Neural cell (in vitro differentiated cells): Measurements from ENCODE around the gene MACROD1. TPM values are rescaled to one million over a fixed set of nuclear protein-coding genes. Genes with fewer than 3 reads are reported as not detected.

Experiments used
- H2AFZ ChIP-seq: fragments of 200-600, 300-800 bp; sonication (generic), shearing (Covaris generic); 2 replicates; pipeline ENCODE4 v1.6.0; 2014; ENCODE audit warnings: low read depth, mild to moderate bottlenecking, antibody characterized with exemption, low read length, moderate library complexity
- H3F3A ChIP-seq: fragments of 200-600 bp; shearing (Covaris generic); 2 replicates; pipeline ENCODE4 v1.6.1; 2016; ENCODE audit warnings: mild to moderate bottlenecking, moderate library complexity, mixed read lengths, antibody characterized with exemption, low read length; ENCODE audit not compliant: insufficient read depth, poor library complexity, severe bottlenecking
- H3K27ac ChIP-seq: fragments of 200-600, 300-800 bp; sonication (generic), shearing (Covaris generic); 2 replicates; pipeline ENCODE4 v1.5.1; 2014; ENCODE audit warnings: mild to moderate bottlenecking, low read length, moderate library complexity
- H3K27me3 ChIP-seq: fragments of 300-800, 200-600 bp; sonication (generic), shearing (Covaris generic); 2 replicates; pipeline ENCODE4 v1.6.0; 2014; ENCODE audit warnings: mild to moderate bottlenecking, low read depth, low read length, moderate library complexity; ENCODE audit not compliant: insufficient read depth
- H3K36me3 ChIP-seq: fragments of 300-800, 200-600 bp; sonication (generic), shearing (Covaris generic); 2 replicates; pipeline ENCODE4 v1.5.1; 2014; ENCODE audit warnings: mild to moderate bottlenecking, antibody characterized with exemption, low read length, moderate library complexity; ENCODE audit not compliant: insufficient read depth
- H3K4me2 ChIP-seq: fragments of 300-800, 200-600 bp; sonication (generic), shearing (Covaris generic); 2 replicates; pipeline ENCODE4 v1.6.0; 2014; ENCODE audit warnings: mild to moderate bottlenecking, low read length
- H3K4me3 ChIP-seq: fragments of 300-800, 200-600 bp; sonication (generic), shearing (Covaris generic); 2 replicates; pipeline ENCODE4 v1.5.1; 2014; ENCODE audit warnings: mild to moderate bottlenecking, low read length, moderate library complexity
- H3K79me2 ChIP-seq: fragments of 200-600 bp; shearing (Covaris generic); replicated peaks from 2 replicates; pipeline ENCODE4 v1.6.0; 2014; ENCODE audit warnings: mild to moderate bottlenecking, low read length, moderate library complexity; ENCODE audit not compliant: insufficient read depth
- H3K9ac ChIP-seq: fragments of 300-800, 200-600 bp; sonication (generic), shearing (Covaris generic); 2 replicates; pipeline ENCODE4 v1.6.1; 2016; ENCODE audit warnings: mild to moderate bottlenecking, low read length, mixed read lengths
- H3K9me2 ChIP-seq: fragments of 200-600 bp; shearing (Covaris generic); 2 replicates; pipeline ENCODE4 v1.6.1; 2016; ENCODE audit warnings: mild to moderate bottlenecking, low read length, mixed read lengths; ENCODE audit not compliant: insufficient read depth
- H3K9me3 ChIP-seq: fragments of 200-600, 300-800 bp; sonication (generic), shearing (Covaris generic); 2 replicates; pipeline ENCODE4 v1.6.1; 2016; ENCODE audit warnings: mild to moderate bottlenecking, mixed run types, low read length, moderate library complexity, mixed read lengths
- H4K20me1 ChIP-seq: fragments of 200-600 bp; shearing (Covaris generic); 2 replicates; pipeline ENCODE4 v1.6.1; 2016; ENCODE audit warnings: mild to moderate bottlenecking, mixed run types; ENCODE audit not compliant: insufficient read depth
- EP300 ChIP-seq: fragments of 450-650 bp; conservative IDR thresholded peaks from 2 replicates; pipeline ENCODE4 v1.6.1; 2014; ENCODE audit warnings: antibody characterized with exemption, mild to moderate bottlenecking, moderate library complexity; ENCODE audit not compliant: poor library complexity, severe bottlenecking
- EZH2 ChIP-seq: fragments of 200-600, 300-800 bp; shearing (Covaris generic), sonication (generic); IDR thresholded peaks from 2 replicates; pipeline ENCODE4 v1.6.1; 2014; ENCODE audit warnings: antibody characterized with exemption, low read length, borderline replicate concordance, mild to moderate bottlenecking; ENCODE audit not compliant: insufficient read depth, poor library complexity, severe bottlenecking
- MXI1 ChIP-seq: fragments of 450-650 bp; conservative IDR thresholded peaks from 2 replicates; pipeline ENCODE4 v1.6.1; 2014; ENCODE audit warnings: antibody characterized with exemption, mild to moderate bottlenecking; ENCODE audit not compliant: poor library complexity, severe bottlenecking
- POLR2AphosphoS5 ChIP-seq: IDR thresholded peaks from 2 replicates; pipeline ENCODE4 v1.6.1; 2012
- RAD21 ChIP-seq: fragments of 450-650 bp; conservative IDR thresholded peaks from 2 replicates; pipeline ENCODE4 v1.6.1; 2014; ENCODE audit warnings: antibody characterized with exemption, mild to moderate bottlenecking, moderate library complexity
- SMC3 ChIP-seq: fragments of 450-650 bp; conservative IDR thresholded peaks from 2 replicates; pipeline ENCODE4 v1.6.1; 2014; ENCODE audit warnings: antibody characterized with exemption, mild to moderate bottlenecking, moderate library complexity; ENCODE audit not compliant: poor library complexity
- TAF1 ChIP-seq: IDR thresholded peaks from 2 replicates; pipeline ENCODE4 v1.6.1; 2012; ENCODE audit warnings: low read depth
- polyA plus RNA-seq: library from polyadenylated mRNA; depleted of rRNA; stranded (reverse); fragments of >200 nt; gene quantifications from 2 replicates; pipeline ENCODE4 v1.2.3, GENCODE V29; 2014
- TF ChIP-seq, protein P1 (sequence below): fragments of 450-650 bp; IDR thresholded peaks from 2 replicates; pipeline ENCODE4 v1.5.1; 2014; ENCODE audit warnings: antibody characterized with exemption, mild to moderate bottlenecking, moderate library complexity; ENCODE audit not compliant: poor library complexity, severe bottlenecking
- TF ChIP-seq, protein P2 (sequence below): IDR thresholded peaks from 2 replicates; pipeline ENCODE4 v1.6.1; 2012; ENCODE audit warnings: borderline replicate concordance

MACROD1 gene
- polyA plus RNA-seq, 1 donor from 2014 or later: 30.8 TPM

DNA sequence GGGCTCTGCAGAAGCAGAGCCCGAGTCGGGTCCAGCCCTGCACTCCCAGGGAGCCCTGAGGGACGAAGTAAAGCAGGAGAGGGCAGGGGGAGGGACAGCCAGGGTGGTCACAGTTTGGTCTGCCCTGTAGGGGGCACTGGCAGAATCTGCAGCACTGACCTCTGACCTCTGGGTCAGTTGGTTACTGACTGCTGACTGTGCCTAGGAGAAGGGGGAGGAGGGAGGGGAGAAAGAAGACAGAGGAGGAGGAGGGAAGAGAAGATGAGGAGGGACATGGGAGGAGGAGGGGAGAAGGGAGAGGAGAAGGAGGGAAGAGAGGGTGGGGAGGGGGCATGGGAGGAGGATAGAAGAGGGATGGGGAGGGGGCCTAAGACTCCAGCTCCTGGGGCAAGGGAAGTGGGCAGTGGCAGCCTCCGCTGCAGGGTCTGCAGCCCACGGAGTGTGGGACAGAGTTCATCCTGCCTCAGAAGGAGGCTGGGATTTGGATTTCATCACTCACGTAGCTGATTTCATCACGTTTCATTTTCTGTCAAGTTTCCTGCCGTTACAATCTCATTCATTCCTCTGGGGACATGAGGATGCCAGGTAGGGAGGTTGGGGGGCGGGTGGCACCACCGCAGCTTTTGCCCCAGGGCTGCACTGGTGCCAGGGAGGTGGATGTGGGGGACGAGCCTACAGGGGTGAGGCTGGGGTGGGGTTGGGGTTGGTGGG, 75.0 kb downstream of the MACROD1 start:
- Histone ChIP-seq H3K4me3 (no peak overlapping the region), H3K4me2 (no peak overlapping the region), H3K79me2 (no peaks in the 10 kb centered on the region), H3K27me3 (no peaks in the 10 kb centered on the region), H2AFZ (no peak overlapping the region), H3K9ac (no peak overlapping the region), H3F3A (no peaks in the 10 kb centered on the region), H3K9me2 (no peaks in the 10 kb centered on the region), H4K20me1 (no peaks in the 10 kb centered on the region), H3K9me3 (no peaks in the 10 kb centered on the region), H3K27ac (no peak overlapping the region), H3K36me3 (no peaks in the 10 kb centered on the region)
- TF ChIP-seq RAD21: no peak
- TF ChIP-seq, protein P1, sequence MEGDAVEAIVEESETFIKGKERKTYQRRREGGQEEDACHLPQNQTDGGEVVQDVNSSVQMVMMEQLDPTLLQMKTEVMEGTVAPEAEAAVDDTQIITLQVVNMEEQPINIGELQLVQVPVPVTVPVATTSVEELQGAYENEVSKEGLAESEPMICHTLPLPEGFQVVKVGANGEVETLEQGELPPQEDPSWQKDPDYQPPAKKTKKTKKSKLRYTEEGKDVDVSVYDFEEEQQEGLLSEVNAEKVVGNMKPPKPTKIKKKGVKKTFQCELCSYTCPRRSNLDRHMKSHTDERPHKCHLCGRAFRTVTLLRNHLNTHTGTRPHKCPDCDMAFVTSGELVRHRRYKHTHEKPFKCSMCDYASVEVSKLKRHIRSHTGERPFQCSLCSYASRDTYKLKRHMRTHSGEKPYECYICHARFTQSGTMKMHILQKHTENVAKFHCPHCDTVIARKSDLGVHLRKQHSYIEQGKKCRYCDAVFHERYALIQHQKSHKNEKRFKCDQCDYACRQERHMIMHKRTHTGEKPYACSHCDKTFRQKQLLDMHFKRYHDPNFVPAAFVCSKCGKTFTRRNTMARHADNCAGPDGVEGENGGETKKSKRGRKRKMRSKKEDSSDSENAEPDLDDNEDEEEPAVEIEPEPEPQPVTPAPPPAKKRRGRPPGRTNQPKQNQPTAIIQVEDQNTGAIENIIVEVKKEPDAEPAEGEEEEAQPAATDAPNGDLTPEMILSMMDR: peak; percentile 12

DNA sequence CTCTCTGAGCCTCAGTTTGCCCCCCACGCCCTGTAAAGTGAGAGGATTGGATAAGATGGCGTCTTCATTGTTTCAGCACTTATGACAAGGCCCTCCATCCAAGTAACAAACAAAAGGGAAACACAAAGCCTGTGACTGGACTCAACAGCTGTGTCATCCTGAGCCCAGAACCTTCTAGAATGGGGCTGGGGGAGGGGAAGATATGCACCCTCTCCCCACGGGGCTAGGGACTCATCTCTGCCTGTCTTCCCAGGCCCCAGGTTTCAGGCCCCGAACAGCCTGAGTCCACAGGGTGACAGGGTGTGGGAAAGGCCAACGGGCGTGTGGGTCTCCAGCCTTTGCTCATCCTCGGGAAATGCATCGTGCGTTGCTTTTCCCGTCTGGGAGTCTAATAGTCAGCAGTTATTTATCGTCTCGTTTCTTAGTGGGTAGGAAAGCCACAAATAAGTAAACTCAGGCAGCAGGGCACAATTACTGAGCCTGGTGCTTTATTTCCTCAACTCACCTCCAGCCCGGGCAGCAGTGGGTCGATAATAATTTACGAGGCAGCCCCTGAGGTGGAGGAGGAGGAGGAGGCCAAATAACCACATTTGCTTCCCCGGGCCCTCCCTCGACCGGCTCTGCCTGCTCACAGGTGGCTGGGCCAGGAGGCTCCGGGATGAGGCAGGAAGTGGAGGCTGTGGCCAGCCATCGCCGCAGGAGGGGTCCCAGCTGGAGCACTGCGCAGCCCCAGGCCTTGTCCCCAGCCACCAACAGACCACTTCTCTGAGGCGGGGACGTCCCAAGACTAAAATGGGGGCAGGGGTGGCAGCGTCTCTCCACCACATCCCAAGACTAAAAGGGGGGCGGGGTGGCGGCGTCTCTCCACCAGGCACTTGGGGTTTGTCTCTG, 75.8 kb downstream of the MACROD1 start:
- Histone ChIP-seq H3F3A (no peaks in the 10 kb centered on the region), H2AFZ (no peak overlapping the region), H4K20me1 (no peaks in the 10 kb centered on the region), H3K27me3 (no peaks in the 10 kb centered on the region), H3K4me2 (no peak overlapping the region), H3K79me2 (no peaks in the 10 kb centered on the region), H3K27ac (no peak overlapping the region), H3K9ac (no peak overlapping the region), H3K9me2 (no peaks in the 10 kb centered on the region), H3K9me3 (no peaks in the 10 kb centered on the region), H3K4me3 (no peak overlapping the region), H3K36me3 (no peaks in the 10 kb centered on the region)
- TF ChIP-seq EP300 (no peak), RAD21 (no peak), TAF1 (no peak), EZH2 (no peak), SMC3 (no peak), POLR2AphosphoS5 (no peak), MXI1 (no peak)
- TF ChIP-seq, protein P1: no peak
- TF ChIP-seq, protein P2, sequence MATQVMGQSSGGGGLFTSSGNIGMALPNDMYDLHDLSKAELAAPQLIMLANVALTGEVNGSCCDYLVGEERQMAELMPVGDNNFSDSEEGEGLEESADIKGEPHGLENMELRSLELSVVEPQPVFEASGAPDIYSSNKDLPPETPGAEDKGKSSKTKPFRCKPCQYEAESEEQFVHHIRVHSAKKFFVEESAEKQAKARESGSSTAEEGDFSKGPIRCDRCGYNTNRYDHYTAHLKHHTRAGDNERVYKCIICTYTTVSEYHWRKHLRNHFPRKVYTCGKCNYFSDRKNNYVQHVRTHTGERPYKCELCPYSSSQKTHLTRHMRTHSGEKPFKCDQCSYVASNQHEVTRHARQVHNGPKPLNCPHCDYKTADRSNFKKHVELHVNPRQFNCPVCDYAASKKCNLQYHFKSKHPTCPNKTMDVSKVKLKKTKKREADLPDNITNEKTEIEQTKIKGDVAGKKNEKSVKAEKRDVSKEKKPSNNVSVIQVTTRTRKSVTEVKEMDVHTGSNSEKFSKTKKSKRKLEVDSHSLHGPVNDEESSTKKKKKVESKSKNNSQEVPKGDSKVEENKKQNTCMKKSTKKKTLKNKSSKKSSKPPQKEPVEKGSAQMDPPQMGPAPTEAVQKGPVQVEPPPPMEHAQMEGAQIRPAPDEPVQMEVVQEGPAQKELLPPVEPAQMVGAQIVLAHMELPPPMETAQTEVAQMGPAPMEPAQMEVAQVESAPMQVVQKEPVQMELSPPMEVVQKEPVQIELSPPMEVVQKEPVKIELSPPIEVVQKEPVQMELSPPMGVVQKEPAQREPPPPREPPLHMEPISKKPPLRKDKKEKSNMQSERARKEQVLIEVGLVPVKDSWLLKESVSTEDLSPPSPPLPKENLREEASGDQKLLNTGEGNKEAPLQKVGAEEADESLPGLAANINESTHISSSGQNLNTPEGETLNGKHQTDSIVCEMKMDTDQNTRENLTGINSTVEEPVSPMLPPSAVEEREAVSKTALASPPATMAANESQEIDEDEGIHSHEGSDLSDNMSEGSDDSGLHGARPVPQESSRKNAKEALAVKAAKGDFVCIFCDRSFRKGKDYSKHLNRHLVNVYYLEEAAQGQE: no peak
